Fibroblast of the aortic adventitia (primary cell): Measurements from ENCODE around the gene NCKAP5L. TPM values are rescaled to one million over a fixed set of nuclear protein-coding genes. Genes with fewer than 3 reads are reported as not detected.

Source experiments
- DNase-seq: peaks from one replicate; pipeline ENCODE4 v3.0.0-alpha.2; 2010; ENCODE audit warnings: low read depth
- H3K4me3 ChIP-seq: 2 replicates; pipeline ENCODE4 v1.5.1; 2011; ENCODE audit warnings: low read depth, mild to moderate bottlenecking, control low read depth, low read length, moderate library complexity
- CTCF ChIP-seq: IDR thresholded peaks from 2 replicates; pipeline ENCODE4 v1.5.1; 2011; ENCODE audit warnings: mild to moderate bottlenecking, low read length, control low read depth, inconsistent platforms; ENCODE audit not compliant: insufficient read depth
- total RNA-seq: library from RNA; depleted of rRNA; stranded (reverse); fragments of >200 nt; gene quantifications from 2 replicates; pipeline ENCODE4 v1.2.3, GENCODE V29; 2012; ENCODE audit warnings: low replicate concordance

NCKAP5L gene
- total RNA-seq, 1 donor: 27.9 TPM

- H3K4me3 ChIP-seq: no peak overlapping the region
- DNase-seq: no peak
- TF ChIP-seq CTCF: no peak
Measured at GRCh38 chr12:49805409-49805808, 22.8 kb downstream of the NCKAP5L start.

- H3K4me3 ChIP-seq: no peak overlapping the region
- DNase-seq: no peak
- TF ChIP-seq CTCF: no peak
Measured at GRCh38 chr12:49804821-49805220, 23.4 kb downstream of the NCKAP5L start.

- no peak for TF ChIP-seq CTCF
- no peak for DNase-seq
- no peak overlapping the region for H3K4me3 ChIP-seq
Measured at GRCh38 chr12:49803693-49804450, 24.3 kb downstream of the NCKAP5L start.

- no peak for DNase-seq
Measured at GRCh38 chr12:49801141-49802063, 26.8 kb downstream of the NCKAP5L start.

GRCh38 chr12:49800421-49801140, 27.6 kb downstream of the NCKAP5L start:
- DNase-seq: no peak
- TF ChIP-seq CTCF: no peak
- no peak overlapping the region for H3K4me3 ChIP-seq

More at GRCh38 chr12:49801141-49802063, 26.8 kb downstream of the NCKAP5L start:
- TF ChIP-seq CTCF: no peak
- no peak overlapping the region for H3K4me3 ChIP-seq

GRCh38 chr12:49798934-49799333, 29.3 kb downstream of the NCKAP5L start:
- TF ChIP-seq CTCF: no peak
- DNase-seq: no peak
- no peak overlapping the region for H3K4me3 ChIP-seq
